SH-SY5Y (cell line): ENCODE results near the gene MAN1C1.

Experiments
- GATA2 ChIP-seq: IDR thresholded peaks from 2 replicates; pipeline ENCODE4 v1.6.1; 2011; ENCODE audit warnings: mild to moderate bottlenecking, low read depth, low read length
- GATA3 ChIP-seq: IDR thresholded peaks from 2 replicates; pipeline ENCODE4 v1.6.1; 2011; ENCODE audit warnings: low read depth, mild to moderate bottlenecking, low read length, moderate library complexity

DNA sequence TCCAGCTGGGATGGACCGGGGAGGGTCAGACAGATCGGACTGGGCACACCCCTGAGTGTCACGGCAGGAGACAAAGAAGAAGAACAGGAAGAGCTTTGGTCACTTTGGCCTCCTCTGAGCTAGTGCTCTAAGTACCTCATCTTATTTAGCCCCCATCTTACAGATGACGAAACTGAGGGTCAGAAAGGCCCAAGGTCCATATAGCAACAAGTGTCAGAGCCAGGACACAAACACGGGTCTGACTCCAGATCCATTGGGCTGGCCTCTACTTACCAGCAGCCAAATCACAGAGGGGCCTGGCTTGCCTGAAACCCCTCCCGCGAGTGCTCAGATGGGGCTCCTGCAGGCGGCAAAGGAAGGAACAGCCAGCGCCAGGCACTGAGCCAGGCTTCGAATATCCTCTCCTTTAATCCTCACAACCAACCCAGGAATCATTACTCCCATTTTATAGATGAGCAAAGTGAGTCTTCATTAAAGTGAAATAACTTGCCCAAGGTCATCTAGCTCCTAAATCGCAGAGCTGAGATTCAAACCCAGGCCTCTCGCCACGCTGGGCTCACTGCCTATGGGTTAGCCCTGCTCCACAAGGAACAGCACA lies 157.7 kb downstream of the MAN1C1 start:
- TF ChIP-seq GATA2 (no peak), GATA3 (no peak)
